ENCODE data around the gene GIPC1.
"Not testable (repeated sequence)": the region's sequence is repeated elsewhere in the genome, so short reads cannot be mapped to it uniquely, and the experiment has no call there.

The GIPC1 gene

DNA sequence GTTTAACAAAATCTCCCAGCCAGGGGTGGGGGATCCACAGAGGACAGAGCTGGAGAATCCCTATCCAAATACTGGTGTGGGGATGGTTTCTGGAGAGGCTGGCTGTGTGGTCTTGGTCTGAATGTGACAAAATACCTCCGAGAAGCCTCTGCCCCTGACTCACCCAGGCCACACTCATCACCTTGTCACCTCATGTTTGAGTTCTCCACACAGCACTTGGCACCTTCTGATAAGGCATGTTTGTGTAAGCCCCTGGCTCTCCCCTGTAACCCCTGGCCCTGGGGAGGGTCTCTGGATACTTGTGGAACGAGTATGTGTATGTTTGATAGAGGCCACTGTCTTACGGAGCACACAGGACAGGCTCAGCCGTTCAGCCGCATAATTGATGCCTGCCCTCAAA, 48.1 kb upstream of the GIPC1 start:
- Histone ChIP-seq H2AFZ (ENCODE audit: low read depth) (no peak overlapping the region), H3K4me2 (no peak overlapping the region), H3K27ac (no peak overlapping the region), H3K79me2 (ENCODE audit: insufficient read depth, low read depth) (no peaks in the 10 kb centered on the region; the same call in 1 of the 2 replicates), H3K36me3 (ENCODE audit: insufficient read depth) (no peaks in the 10 kb centered on the region), H3K4me1 (ENCODE audit: low read depth, poor library complexity, severe bottlenecking) (no peaks in the 10 kb centered on the region), H3K27me3 (ENCODE audit: insufficient read depth, low read depth) (no peaks in the 10 kb centered on the region), H3K4me3 (IDR thresholded peaks at IDR 0.05; ENCODE audit: insufficient read depth, low read depth, low read length) (no peak overlapping the region), H4K20me1 (ENCODE audit: insufficient read depth) (no peaks in the 10 kb centered on the region), H3K9ac (no peak overlapping the region)
- TF ChIP-seq, protein P1, sequence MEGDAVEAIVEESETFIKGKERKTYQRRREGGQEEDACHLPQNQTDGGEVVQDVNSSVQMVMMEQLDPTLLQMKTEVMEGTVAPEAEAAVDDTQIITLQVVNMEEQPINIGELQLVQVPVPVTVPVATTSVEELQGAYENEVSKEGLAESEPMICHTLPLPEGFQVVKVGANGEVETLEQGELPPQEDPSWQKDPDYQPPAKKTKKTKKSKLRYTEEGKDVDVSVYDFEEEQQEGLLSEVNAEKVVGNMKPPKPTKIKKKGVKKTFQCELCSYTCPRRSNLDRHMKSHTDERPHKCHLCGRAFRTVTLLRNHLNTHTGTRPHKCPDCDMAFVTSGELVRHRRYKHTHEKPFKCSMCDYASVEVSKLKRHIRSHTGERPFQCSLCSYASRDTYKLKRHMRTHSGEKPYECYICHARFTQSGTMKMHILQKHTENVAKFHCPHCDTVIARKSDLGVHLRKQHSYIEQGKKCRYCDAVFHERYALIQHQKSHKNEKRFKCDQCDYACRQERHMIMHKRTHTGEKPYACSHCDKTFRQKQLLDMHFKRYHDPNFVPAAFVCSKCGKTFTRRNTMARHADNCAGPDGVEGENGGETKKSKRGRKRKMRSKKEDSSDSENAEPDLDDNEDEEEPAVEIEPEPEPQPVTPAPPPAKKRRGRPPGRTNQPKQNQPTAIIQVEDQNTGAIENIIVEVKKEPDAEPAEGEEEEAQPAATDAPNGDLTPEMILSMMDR (conservative IDR thresholded peaks at IDR 0.05; ENCODE audit: low read depth, low read length), result no peak

DNA sequence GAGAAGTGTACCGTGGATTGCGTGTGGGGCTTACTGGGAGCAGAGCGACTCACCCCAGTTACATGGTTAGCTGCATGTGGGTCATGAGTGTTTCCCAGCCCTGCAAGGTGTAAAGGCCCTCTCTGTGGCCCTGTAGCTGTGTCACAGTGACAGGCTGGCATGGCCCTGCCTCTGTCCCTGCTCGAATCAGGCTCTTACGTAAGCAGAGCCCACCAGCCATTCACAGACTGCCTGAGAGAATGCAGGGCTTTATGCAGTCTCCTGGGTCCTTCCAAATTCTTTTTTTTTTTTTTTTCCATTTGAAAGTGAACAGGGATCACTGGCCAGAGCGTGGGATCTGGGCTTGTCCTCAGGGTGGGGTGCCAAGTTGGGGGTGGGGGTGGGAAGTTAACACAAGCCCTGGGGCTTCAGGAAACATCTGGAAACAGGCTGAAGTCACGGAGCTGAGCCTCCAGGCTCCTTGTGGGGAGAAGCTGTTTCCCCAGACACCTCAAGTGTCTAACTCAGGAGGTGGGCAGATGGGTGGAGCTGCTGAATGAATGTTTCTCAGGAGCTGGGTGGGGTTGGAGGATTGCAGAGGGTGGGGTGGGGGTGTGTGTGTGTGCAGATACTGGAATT, 46.9 kb upstream of the GIPC1 start:
- no peak overlapping the region for H3K4me3 ChIP-seq (IDR thresholded peaks at IDR 0.05; ENCODE audit: insufficient read depth, low read depth, low read length)
- H2AFZ ChIP-seq (ENCODE audit: low read depth), result no peak overlapping the region
- no peaks in the 10 kb centered on the region for H3K27me3 ChIP-seq (ENCODE audit: insufficient read depth, low read depth)
- no peaks in the 10 kb centered on the region for H4K20me1 ChIP-seq (ENCODE audit: insufficient read depth)
- TF ChIP-seq, protein P1 (conservative IDR thresholded peaks at IDR 0.05; ENCODE audit: low read depth, low read length), result no peak
- H3K27ac ChIP-seq, result no peak overlapping the region
- H3K9ac ChIP-seq, result no peak overlapping the region
- no peaks in the 10 kb centered on the region for H3K36me3 ChIP-seq (ENCODE audit: insufficient read depth)
- no peak overlapping the region for H3K4me2 ChIP-seq
- peaks cover 7% of the 10 kb centered on the region; the same call in 1 of the 2 replicates for H3K79me2 ChIP-seq (ENCODE audit: insufficient read depth, low read depth)
- H3K4me1 ChIP-seq (ENCODE audit: low read depth, poor library complexity, severe bottlenecking), result no peaks in the 10 kb centered on the region

DNA sequence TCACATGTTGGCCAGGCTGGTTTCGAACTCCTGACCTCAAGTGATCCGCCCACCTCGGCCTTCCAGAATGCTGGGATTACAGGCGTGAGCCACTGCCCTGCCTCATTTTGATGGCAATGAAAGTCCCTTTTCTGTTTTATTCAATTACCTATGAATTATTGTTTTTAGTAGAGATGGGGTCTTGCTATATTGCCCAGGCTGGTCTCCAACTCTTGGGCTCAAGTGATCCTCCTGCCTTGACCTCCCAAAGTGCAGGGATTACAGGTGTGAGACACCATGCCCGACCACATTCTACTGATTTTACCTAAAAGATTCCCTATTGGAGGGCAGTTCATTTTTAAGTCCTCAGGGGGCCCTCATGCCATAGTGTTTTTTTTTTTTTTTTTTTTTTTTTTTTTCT, 46.1 kb upstream of the GIPC1 start:
- not testable (repeated sequence) for H4K20me1 ChIP-seq (ENCODE audit: insufficient read depth); H3K27me3 ChIP-seq (ENCODE audit: insufficient read depth, low read depth); H3K36me3 ChIP-seq (ENCODE audit: insufficient read depth); H3K9ac ChIP-seq; H3K4me2 ChIP-seq; H3K4me1 ChIP-seq (ENCODE audit: low read depth, poor library complexity, severe bottlenecking); H3K27ac ChIP-seq; H3K4me3 ChIP-seq (IDR thresholded peaks at IDR 0.05; ENCODE audit: insufficient read depth, low read depth, low read length); H2AFZ ChIP-seq (ENCODE audit: low read depth)
- peaks cover 12% of the 10 kb centered on the region; the same call in 1 of the 2 replicates for H3K79me2 ChIP-seq (ENCODE audit: insufficient read depth, low read depth)

DNA sequence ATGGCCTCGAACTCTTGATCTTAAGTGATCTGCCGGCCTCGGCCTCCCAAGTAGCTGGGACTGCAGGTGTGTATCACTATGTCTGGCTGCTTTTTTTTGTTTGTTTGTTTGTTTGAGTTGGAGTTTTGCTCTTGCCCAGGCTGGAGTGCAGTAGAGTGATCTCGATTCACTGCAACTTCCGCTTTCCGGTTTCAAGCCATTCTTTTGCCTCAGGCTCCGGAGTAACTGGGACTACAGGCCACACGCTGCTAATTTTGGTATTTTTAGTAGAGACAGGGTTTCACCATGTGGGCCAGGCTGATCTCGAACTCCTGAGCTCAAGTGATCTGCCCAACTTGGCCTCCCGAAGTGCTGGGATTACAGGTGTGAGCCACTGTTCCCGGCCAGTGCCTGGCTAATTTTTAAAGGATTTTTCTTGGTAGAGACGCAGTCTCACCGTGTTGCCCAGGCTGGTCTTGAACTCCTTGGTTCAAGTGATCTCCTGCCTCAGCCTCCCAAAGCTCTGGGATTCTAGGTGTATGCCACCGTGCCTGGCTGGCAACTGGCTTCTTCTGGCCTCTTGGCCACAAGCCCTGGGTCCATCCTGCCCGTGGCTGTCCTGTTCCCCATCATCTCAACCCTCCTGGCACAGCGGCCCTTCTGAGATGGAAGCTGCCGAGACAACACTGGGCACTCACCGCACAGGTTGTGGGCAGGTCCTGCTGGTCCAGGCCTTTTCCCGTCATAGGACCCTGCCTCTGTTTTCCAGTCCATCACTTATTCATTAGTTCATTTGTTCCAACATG, 45.0 kb upstream of the GIPC1 start:
- no peaks in the 10 kb centered on the region for H3K36me3 ChIP-seq (ENCODE audit: insufficient read depth)
- no peak overlapping the region for H3K27ac ChIP-seq
- H3K27me3 ChIP-seq (ENCODE audit: insufficient read depth, low read depth), result no peaks in the 10 kb centered on the region
- TF ChIP-seq, protein P1 (conservative IDR thresholded peaks at IDR 0.05; ENCODE audit: low read depth, low read length), result no peak
- H3K9ac ChIP-seq, result no peak overlapping the region
- no peak overlapping the region for H3K4me3 ChIP-seq (IDR thresholded peaks at IDR 0.05; ENCODE audit: insufficient read depth, low read depth, low read length)
- H3K4me2 ChIP-seq, result no peak overlapping the region
- no peaks in the 10 kb centered on the region for H3K4me1 ChIP-seq (ENCODE audit: low read depth, poor library complexity, severe bottlenecking)
- no peak overlapping the region for H2AFZ ChIP-seq (ENCODE audit: low read depth)
- no peaks in the 10 kb centered on the region for H4K20me1 ChIP-seq (ENCODE audit: insufficient read depth)
- peaks cover 12% of the 10 kb centered on the region; the same call in 1 of the 2 replicates for H3K79me2 ChIP-seq (ENCODE audit: insufficient read depth, low read depth)
